Measurements from ENCODE around the gene CDC42EP1.

GRCh38 chr22:37534445-37534844, 25.8 kb upstream of the CDC42EP1 start:
- TF ChIP-seq CTCF (IDR thresholded peaks at IDR 0.05; ENCODE audit: low read length), result no peak
- TF ChIP-seq EZH2 (IDR thresholded peaks at IDR 0.05; ENCODE audit: borderline replicate concordance, low read length), result no peak
